HuH-7 (cell line): Measurements from ENCODE around the gene CABS1.

Experiments
- DNase-seq: peaks from one replicate; pipeline ENCODE4 v3.0.0; 2011; ENCODE audit warnings: low spot score

CABS1 gene

GRCh38 chr4:70382691-70383181 lies 48.0 kb downstream of the CABS1 start, which contains the start of gene SMR3B:
Gene SMR3B (plus strand): TSS chr4:70383131. CDS start chr4:70384511, 1,380 bp downstream.
- DNase-seq = no peak
